Endodermal cell (in vitro differentiated cells): ENCODE data around the gene RRAD. TPM values are rescaled to one million over a fixed set of nuclear protein-coding genes. Genes with fewer than 3 reads are reported as not detected.
A peak's percentile ranks its signal among the peaks of the same experiment; 100 is the strongest.

Experiments used
- DNase-seq: peaks from one replicate; pipeline ENCODE4 v3.0.0-alpha.2; 2017
- H3K27ac ChIP-seq: 2 replicates; pipeline ENCODE4 v1.5.1; 2013; ENCODE audit warnings: mild to moderate bottlenecking, low read depth, low read length, moderate library complexity
- H3K27me3 ChIP-seq: 2 replicates; pipeline ENCODE4 v1.6.1; 2013; ENCODE audit warnings: mild to moderate bottlenecking, low read length, moderate library complexity; ENCODE audit not compliant: insufficient read depth, control insufficient read depth, poor library complexity, severe bottlenecking
- H3K36me3 ChIP-seq: 2 replicates; pipeline ENCODE4 v1.7.0; 2013; ENCODE audit warnings: mild to moderate bottlenecking, low read length, moderate library complexity; ENCODE audit not compliant: control insufficient read depth, insufficient read depth
- H3K4me1 ChIP-seq: one replicate; pipeline ENCODE4 v1.7.0; 2013; ENCODE audit warnings: low read length; ENCODE audit not compliant: control insufficient read depth, insufficient read depth
- H3K4me3 ChIP-seq: 2 replicates; pipeline ENCODE4 v1.5.1; 2013; ENCODE audit warnings: mild to moderate bottlenecking, low read length, moderate library complexity
- H3K9ac ChIP-seq: 2 replicates; pipeline ENCODE4 v1.6.1; 2013; ENCODE audit warnings: mild to moderate bottlenecking, low read length, moderate library complexity; ENCODE audit not compliant: poor library complexity, severe bottlenecking; ENCODE audit errors: extremely low read depth
- H3K9me3 ChIP-seq: 2 replicates; pipeline ENCODE4 v1.6.1; 2013; ENCODE audit warnings: mild to moderate bottlenecking, low read length, moderate library complexity; ENCODE audit not compliant: control insufficient read depth
- H3K27ac Mint-ChIP-seq: 2 replicates; pipeline ENCODE4 v1.8.0; 2020; ENCODE audit warnings: mixed read lengths
- H3K27me3 Mint-ChIP-seq: 2 replicates; pipeline ENCODE4 v1.8.0; 2021; ENCODE audit warnings: mild to moderate bottlenecking, mixed read lengths; ENCODE audit not compliant: insufficient read depth
- H3K36me3 Mint-ChIP-seq: 2 replicates; pipeline ENCODE4 v1.8.0; 2020; ENCODE audit warnings: low read depth, mixed read lengths
- H3K4me1 Mint-ChIP-seq: 2 replicates; pipeline ENCODE4 v1.8.0; 2020; ENCODE audit warnings: mixed read lengths
- H3K4me3 Mint-ChIP-seq: 2 replicates; pipeline ENCODE4 v1.8.0; 2020; ENCODE audit warnings: mild to moderate bottlenecking, moderate library complexity, mixed read lengths
- H3K9me3 Mint-ChIP-seq: 2 replicates; pipeline ENCODE4 v1.8.0; 2020; ENCODE audit warnings: mild to moderate bottlenecking, mixed read lengths
- WGBS, 2 experiments: methylation state at CpG; one replicate each; pipeline versions ENCODE4 v1.1.5 to v1.1.7; 2013; ENCODE audit warnings: missing lambda C conversion rate in 2 of 2, mixed read lengths in 1 of 2; ENCODE audit not compliant: insufficient coverage in 1 of 2, insufficient read length in 1 of 2; 5-methylcytosine and 5-hydroxymethylcytosine counted together
- total RNA-seq, 2 donors: library from RNA; stranded (reverse); fragmentation: NEBNext Ultra II Directional in 1 of 2; extraction: Animal tissue kit (Norgen Biotek cat#: 25700) in 1 of 2; gene quantifications; 2 replicates in 1 of 2; 3 replicates in 1 of 2; pipeline ENCODE4 v1.2.1, GENCODE V29; 2021
- TF ChIP-seq, protein P1 (sequence below): fragments of 200-600 bp; sonication (generic); conservative IDR thresholded peaks from 2 replicates; pipeline ENCODE4 v1.5.0; 2021; ENCODE audit warnings: antibody characterized with exemption, mild to moderate bottlenecking

RRAD gene
- total RNA-seq, 2 donors from 2014 or later, result 0.55 TPM; not detected in 1

GRCh38 chr16:66954097-66954659 is 28.8 kb upstream of the RRAD start:
- H3K27me3 Mint-ChIP-seq, result peaks cover 15% of the 10 kb centered on the region
- Histone ChIP-seq H3K4me1 (no peaks in the 10 kb centered on the region), H3K4me3 (no peak overlapping the region), H3K9ac (no peak overlapping the region), H3K27me3 (peaks cover 13% of the 10 kb centered on the region), H3K9me3 (peaks cover 14% of the 10 kb centered on the region), H3K36me3 (no peaks in the 10 kb centered on the region), H3K27ac (no peak overlapping the region)
- H3K36me3 Mint-ChIP-seq, result no peaks in the 10 kb centered on the region
- H3K4me3 Mint-ChIP-seq, result peak overlapping the region; percentile 4
- peaks cover 12% of the 10 kb centered on the region for H3K4me1 Mint-ChIP-seq
- DNase-seq, result peak; percentile 94
- TF ChIP-seq, protein P1, sequence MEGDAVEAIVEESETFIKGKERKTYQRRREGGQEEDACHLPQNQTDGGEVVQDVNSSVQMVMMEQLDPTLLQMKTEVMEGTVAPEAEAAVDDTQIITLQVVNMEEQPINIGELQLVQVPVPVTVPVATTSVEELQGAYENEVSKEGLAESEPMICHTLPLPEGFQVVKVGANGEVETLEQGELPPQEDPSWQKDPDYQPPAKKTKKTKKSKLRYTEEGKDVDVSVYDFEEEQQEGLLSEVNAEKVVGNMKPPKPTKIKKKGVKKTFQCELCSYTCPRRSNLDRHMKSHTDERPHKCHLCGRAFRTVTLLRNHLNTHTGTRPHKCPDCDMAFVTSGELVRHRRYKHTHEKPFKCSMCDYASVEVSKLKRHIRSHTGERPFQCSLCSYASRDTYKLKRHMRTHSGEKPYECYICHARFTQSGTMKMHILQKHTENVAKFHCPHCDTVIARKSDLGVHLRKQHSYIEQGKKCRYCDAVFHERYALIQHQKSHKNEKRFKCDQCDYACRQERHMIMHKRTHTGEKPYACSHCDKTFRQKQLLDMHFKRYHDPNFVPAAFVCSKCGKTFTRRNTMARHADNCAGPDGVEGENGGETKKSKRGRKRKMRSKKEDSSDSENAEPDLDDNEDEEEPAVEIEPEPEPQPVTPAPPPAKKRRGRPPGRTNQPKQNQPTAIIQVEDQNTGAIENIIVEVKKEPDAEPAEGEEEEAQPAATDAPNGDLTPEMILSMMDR, result peak; percentile 91
- H3K9me3 Mint-ChIP-seq, result peaks cover 13% of the 10 kb centered on the region
- WGBS, 2 experiments, result 22 to 49% methylated on average over 5 to 8 of the region's 8 CpGs
- H3K27ac Mint-ChIP-seq, result no peak overlapping the region

DNA sequence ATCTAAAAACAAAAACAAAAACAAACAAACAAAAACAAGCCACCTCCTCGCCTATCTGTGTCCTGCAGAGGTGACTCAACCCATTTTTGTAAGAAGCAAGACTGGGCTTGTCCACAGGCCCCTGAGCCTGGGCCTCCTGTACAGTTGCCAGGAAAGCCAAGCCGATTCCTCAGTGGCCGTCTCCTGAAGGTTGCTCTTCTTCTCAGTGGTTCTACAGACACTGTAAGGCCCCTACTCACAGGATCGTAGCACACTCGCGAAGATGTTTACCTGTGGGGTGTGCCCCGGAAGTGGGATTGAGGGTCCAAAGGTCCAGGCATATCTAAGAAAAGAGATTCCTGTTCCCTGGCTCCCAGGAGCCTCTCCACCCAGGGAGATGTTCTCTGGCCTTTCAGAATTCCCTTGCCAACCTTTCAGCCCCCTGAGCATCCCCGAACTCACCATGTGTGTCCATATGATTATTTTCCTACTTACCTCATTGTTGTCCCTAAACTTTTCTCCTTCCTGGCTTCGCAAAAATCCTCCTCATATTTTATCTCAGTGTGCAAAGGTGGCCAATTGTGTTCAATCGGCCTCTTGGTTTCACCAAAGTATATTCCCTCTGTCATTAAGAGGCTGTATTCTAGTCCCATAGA is 28.2 kb upstream of the RRAD start:
- Histone ChIP-seq H3K27me3 (peaks cover 19% of the 10 kb centered on the region), H3K9me3 (peaks cover 14% of the 10 kb centered on the region), H3K9ac (no peak overlapping the region), H3K27ac (no peak overlapping the region), H3K4me3 (no peak overlapping the region), H3K4me1 (no peaks in the 10 kb centered on the region), H3K36me3 (no peaks in the 10 kb centered on the region)
- peaks cover 16% of the 10 kb centered on the region for H3K27me3 Mint-ChIP-seq
- H3K27ac Mint-ChIP-seq, result no peak overlapping the region
- 86 to 90% methylated on average over 5 to 10 of the region's 10 CpGs for WGBS, 2 experiments
- peak overlapping the region; percentile 4 for H3K4me3 Mint-ChIP-seq
- DNase-seq, result no peak
- peaks cover 12% of the 10 kb centered on the region for H3K4me1 Mint-ChIP-seq
- peaks cover 13% of the 10 kb centered on the region for H3K9me3 Mint-ChIP-seq
- no peaks in the 10 kb centered on the region for H3K36me3 Mint-ChIP-seq
- TF ChIP-seq, protein P1, result no peak

- no peak overlapping the region for H3K27ac ChIP-seq
- peaks cover 13% of the 10 kb centered on the region for H3K9me3 Mint-ChIP-seq
- H3K36me3 ChIP-seq, result no peaks in the 10 kb centered on the region
- DNase-seq, result no peak
- H3K4me1 ChIP-seq, result no peaks in the 10 kb centered on the region
- TF ChIP-seq, protein P1, result no peak
- H3K27me3 Mint-ChIP-seq, result peaks cover 14% of the 10 kb centered on the region
- 82 to 95% methylated on average over 6 to 7 of the region's 7 CpGs for WGBS, 2 experiments
- peaks cover 29% of the 10 kb centered on the region for H3K27me3 ChIP-seq
- H3K4me1 Mint-ChIP-seq, result peaks cover 12% of the 10 kb centered on the region
- no peak overlapping the region for H3K9ac ChIP-seq
- peaks cover 14% of the 10 kb centered on the region for H3K9me3 ChIP-seq
- H3K4me3 ChIP-seq, result no peak overlapping the region
- H3K27ac Mint-ChIP-seq, result peak overlapping the region; percentile 26
- no peak overlapping the region for H3K4me3 Mint-ChIP-seq
- no peaks in the 10 kb centered on the region for H3K36me3 Mint-ChIP-seq
Measured at GRCh38 chr16:66952430-66953110, 27.2 kb upstream of the RRAD start.
